GM18868 (cell line): ENCODE measurements around the gene BATF2.

Experiments
- ATAC-seq: cut with Tn5 transposase; IDR thresholded peaks from one replicate; pipeline ENCODE4 v1.9.1; 2021; ENCODE audit warnings: mild to moderate bottlenecking, moderate library complexity; ENCODE audit not compliant: unreplicated experiment

BATF2 gene

GRCh38 chr11:64970731-64971151 lies 26.0 kb downstream of the BATF2 start:
- no peak for ATAC-seq

- ATAC-seq: no peak
Measured at GRCh38 chr11:64969209-64969608, 27.6 kb downstream of the BATF2 start.

GRCh38 chr11:64967375-64967774 lies 29.4 kb downstream of the BATF2 start:
- no peak for ATAC-seq

GRCh38 chr11:64963072-64963631 lies 33.6 kb downstream of the BATF2 start:
- no peak for ATAC-seq

- no peak for ATAC-seq
Measured at GRCh38 chr11:64960719-64961118, 36.1 kb downstream of the BATF2 start.

- ATAC-seq: no peak
Measured at GRCh38 chr11:64959498-64959897, 37.3 kb downstream of the BATF2 start.

GRCh38 chr11:64954201-64954600 lies 42.6 kb downstream of the BATF2 start:
- ATAC-seq: no peak

- ATAC-seq: no peak
Measured at GRCh38 chr11:64951529-64951928, 45.2 kb downstream of the BATF2 start.

- no peak for ATAC-seq
Measured at GRCh38 chr11:64947208-64947814, 49.5 kb downstream of the BATF2 start.
